Omental fat pad (tissue), 4 donors: ENCODE results near the gene LMO3. TPM values are rescaled to one million over a fixed set of nuclear protein-coding genes. Genes with fewer than 3 reads are reported as not detected.

ENCODE experiments used
- ATAC-seq: fragments of 150-250 bp; one replicate; pipeline ENCODE4 v1.9.1; 2016; ENCODE audit warnings: mild to moderate bottlenecking, moderate library complexity; ENCODE audit not compliant: low FRiP score
- DNase-seq: peaks from one replicate; pipeline ENCODE4 v3.0.0-alpha.2; 2019; ENCODE audit warnings: low spot score
- CTCF ChIP-seq, 3 donors: fragments of 450-650 bp; IDR thresholded peaks; one replicate each; pipeline ENCODE4 v1.5.1; 2016 to 2017; ENCODE audit warnings: antibody characterized with exemption in 3 of 3, mild to moderate bottlenecking in 3 of 3, moderate library complexity in 2 of 3
- total RNA-seq, 4 donors: library from RNA; depleted of rRNA; stranded (reverse); fragments of >200 nt; gene quantifications; one replicate each; pipeline ENCODE4 v1.1.0, GENCODE V29; 2016

Gene LMO3
- total RNA-seq, 4 donors from 2014 or later = 13.1 to 169 (median 93.0) TPM

DNA sequence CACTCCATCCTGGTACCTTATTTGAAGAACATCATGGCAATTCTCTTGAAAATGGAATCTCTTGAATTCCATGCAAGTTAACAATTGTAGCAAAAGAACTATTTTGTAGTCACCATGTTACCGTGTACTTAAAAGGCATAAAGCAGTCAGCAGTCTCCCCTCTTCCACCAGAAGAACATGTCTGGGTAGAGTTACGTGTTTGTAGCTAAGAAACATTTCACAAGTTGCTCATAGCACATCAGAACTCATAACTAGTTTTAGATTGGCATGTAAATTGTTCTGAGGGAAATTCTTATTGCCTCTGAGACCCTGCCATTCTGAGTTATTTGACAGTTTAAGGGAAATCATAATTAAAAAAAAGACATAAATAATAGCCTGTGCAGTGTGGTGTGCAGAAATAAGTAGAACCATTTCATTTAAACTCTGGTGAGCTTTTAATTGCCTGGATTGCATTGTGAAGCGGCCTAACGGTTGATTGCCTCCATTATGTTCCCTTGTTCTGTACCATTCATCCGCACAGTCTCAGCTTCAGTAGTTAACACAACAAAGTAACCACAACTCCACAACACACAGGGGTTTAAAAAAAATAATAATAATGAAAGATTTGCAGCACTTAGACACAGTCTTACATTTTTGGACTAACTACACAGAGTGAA, 2.6 kb downstream of the LMO3 start:
- TF ChIP-seq CTCF (IDR thresholded peaks at IDR 0.05) = no peak
- no peak for DNase-seq
- no peak for ATAC-seq

GRCh38 chr12:16602412-16602811, 3.5 kb downstream of the LMO3 start:
- no peak for ATAC-seq
- no peak for TF ChIP-seq CTCF (IDR thresholded peaks at IDR 0.05)
- DNase-seq = no peak

DNA sequence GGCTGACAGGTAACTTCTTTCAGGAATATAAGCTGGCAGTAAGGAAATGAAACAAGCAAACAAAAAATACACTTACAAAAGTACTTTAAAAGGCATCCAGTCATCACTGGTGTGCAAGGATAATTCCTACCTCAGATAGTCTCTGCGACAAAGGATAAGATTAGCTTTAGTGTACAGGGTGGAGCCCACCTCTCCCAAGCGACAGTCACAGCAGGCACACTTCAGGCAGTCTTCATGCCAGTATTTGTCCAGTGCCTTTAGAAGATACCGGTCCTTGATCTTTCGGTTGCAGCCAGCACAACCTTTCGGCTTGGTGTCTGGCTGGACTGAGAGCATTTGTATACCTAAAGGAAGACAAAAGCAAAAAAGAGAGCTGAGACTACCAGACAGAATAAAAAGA, 5.4 kb downstream of the LMO3 start:
- no peak for TF ChIP-seq CTCF (IDR thresholded peaks at IDR 0.05)
- no peak for ATAC-seq
- DNase-seq = no peak

DNA sequence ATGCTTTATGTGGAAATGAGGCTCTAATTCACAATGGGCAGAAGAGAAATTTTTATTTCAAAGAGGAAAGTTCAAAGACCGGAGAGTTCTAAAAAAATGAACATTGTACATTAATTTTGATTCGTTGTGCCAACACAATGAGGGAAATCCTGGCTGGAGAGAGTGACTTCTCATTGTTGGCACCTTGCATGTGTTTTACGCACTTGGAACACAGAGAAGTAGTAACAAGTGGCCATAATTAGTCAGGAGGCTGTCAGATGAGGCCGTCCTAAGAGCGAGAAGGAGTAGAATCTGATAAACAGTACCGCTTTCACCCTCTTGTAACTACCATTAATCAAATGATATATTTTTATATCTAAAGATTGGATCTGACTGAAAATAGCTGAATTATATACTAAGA, 6.9 kb downstream of the LMO3 start:
- DNase-seq (no peak), ATAC-seq (no peak)
- TF ChIP-seq CTCF (IDR thresholded peaks at IDR 0.05) = no peak

GRCh38 chr12:16594797-16595196, 11.2 kb downstream of the LMO3 start:
- DNase-seq = no peak
- TF ChIP-seq CTCF (IDR thresholded peaks at IDR 0.05) = no peak
- ATAC-seq = no peak

DNA sequence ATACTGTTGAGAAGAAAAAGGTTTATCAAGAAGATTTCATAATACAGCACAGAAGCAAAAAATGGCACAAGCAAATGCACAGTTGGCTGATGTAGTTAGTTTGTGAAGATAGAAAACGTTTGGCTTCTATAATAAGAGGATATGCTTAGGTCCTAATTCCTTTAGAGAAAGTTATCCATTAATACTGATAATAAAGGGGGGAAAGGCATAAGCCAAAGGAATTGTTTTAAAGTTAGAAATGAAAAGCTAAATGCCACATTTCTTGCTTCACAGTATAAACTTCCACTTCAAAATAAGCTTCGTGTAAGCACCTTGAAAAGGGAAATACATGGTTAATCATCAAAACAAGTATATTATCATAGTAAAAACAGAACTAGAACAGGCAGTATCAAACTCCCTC, 12.4 kb downstream of the LMO3 start:
- no peak for TF ChIP-seq CTCF (IDR thresholded peaks at IDR 0.05)
- ATAC-seq (no peak), DNase-seq (no peak)

DNA sequence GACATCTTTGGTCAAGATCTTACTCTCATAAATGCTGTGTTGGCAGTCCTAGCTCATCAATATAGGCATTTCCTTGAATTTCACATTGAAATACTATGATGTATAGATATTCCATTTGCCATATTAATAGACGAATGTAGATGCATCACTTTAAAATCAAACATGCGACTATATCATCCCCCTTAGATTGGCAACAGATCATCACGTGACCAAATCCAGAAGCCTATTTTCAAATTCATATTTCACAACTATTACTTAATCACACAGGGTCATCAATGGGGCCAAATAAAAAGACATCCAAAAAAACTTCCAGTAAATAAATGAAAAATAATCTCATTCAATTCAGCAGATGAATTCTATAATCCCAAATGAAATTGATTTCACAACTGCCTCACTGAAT, 15.3 kb downstream of the LMO3 start:
- ATAC-seq (no peak), DNase-seq (no peak)
- TF ChIP-seq CTCF (IDR thresholded peaks at IDR 0.05) = no peak
